ENCODE results near the gene CEND1. TPM values are rescaled to one million over a fixed set of nuclear protein-coding genes. Genes with fewer than 3 reads are reported as not detected.
A peak's percentile ranks its signal among the peaks of the same experiment; 100 is the strongest.

CEND1 gene
- polyA plus RNA-seq, 1 experiment: 0.55 TPM

- ChIA-PET CTCF (interaction anchor here (0.6 to 1.0 kb wide), 2 partner anchors 12 to 21 kb away, joined by 3 to 5 read pairs; no protein-coding TSS in a partner anchor), POLR2A (interaction anchor here (1.7 kb wide), 1 partner anchor 20 kb away, joined by 6 read pairs; no protein-coding TSS in a partner anchor)
- Histone ChIP-seq H3K27ac (ENCODE audit: low read depth, low read length) (peak overlapping the region; percentile 21), H3K4me3 (ENCODE audit: low read depth, low read length) (no peak overlapping the region), H3K27me3 (ENCODE audit: control insufficient read depth, insufficient read depth, low read length) (no peaks in the 10 kb centered on the region), H3K9me3 (ENCODE audit: control insufficient read depth, insufficient read depth, low read length) (no peaks in the 10 kb centered on the region; the same call in 1 of the 2 replicates)
- no peak for DNase-seq (ENCODE audit: low read depth, low spot score)
- no peak for TF ChIP-seq CTCF (IDR thresholded peaks at IDR 0.05; ENCODE audit: low read depth, low read length)
Observed at GRCh38 chr11:763549-764321, 26.2 kb downstream of the CEND1 start.

GRCh38 chr11:763073-763463 lies 26.8 kb downstream of the CEND1 start:
- Histone ChIP-seq H3K27me3 (ENCODE audit: control insufficient read depth, insufficient read depth, low read length) (no peaks in the 10 kb centered on the region), H3K9me3 (ENCODE audit: control insufficient read depth, insufficient read depth, low read length) (no peaks in the 10 kb centered on the region; the same call in 1 of the 2 replicates), H3K27ac (ENCODE audit: low read depth, low read length) (peak overlapping the region; percentile 70), H3K4me3 (ENCODE audit: low read depth, low read length) (no peak overlapping the region)
- TF ChIP-seq CTCF (IDR thresholded peaks at IDR 0.05; ENCODE audit: low read depth, low read length): no peak
- ChIA-PET POLR2A (interaction anchor here (0.6 to 1.7 kb wide), 2 partner anchors 13 to 21 kb away, joined by 4 to 6 read pairs; no protein-coding TSS in a partner anchor), CTCF (no interaction called here)
- no peak for DNase-seq (ENCODE audit: low read depth, low spot score)

- ChIA-PET CTCF (no interaction called here), POLR2A (interaction anchor here (0.6 kb wide), 1 partner anchor 13 kb away, joined by 4 read pairs; no protein-coding TSS in a partner anchor)
- H3K27me3 ChIP-seq (ENCODE audit: control insufficient read depth, insufficient read depth, low read length): no peaks in the 10 kb centered on the region
- H3K9me3 ChIP-seq (ENCODE audit: control insufficient read depth, insufficient read depth, low read length): no peaks in the 10 kb centered on the region; the same call in 1 of the 2 replicates
- no peak overlapping the region for H3K4me3 ChIP-seq (ENCODE audit: low read depth, low read length)
- peak overlapping the region; percentile 70 for H3K27ac ChIP-seq (ENCODE audit: low read depth, low read length)
- DNase-seq (ENCODE audit: low read depth, low spot score): no peak
- TF ChIP-seq CTCF (IDR thresholded peaks at IDR 0.05; ENCODE audit: low read depth, low read length): no peak
Observed at GRCh38 chr11:762421-763072, 27.3 kb downstream of the CEND1 start.

DNA sequence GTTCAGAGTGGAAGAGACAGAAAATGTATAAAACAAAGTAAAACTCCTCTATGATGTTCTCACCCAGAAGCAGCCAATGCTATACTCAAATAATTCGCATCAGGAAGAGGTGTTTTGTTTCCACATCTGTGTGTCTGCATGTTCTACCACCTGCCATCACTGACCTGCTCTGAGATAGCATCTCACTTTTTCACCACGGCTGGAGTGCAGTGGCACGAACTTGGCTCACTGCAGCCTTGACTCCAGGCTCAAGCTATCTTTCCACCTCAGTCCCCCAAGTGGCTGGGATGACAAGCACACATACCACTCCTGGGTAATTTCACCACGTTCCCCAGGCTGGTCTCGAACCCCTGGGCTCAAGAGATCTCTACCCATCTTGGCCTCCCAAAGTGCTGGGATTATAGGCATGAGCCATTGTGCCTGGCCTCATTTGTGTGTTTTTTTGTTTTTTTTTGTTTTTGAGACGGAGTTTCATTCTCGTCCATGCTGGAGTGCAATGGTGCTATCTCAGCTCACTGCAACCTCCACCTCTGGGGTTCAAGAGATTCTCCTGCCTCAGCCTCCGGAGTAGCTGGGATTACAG lies 28.3 kb downstream of the CEND1 start:
- no peaks in the 10 kb centered on the region; the same call in 1 of the 2 replicates for H3K9me3 ChIP-seq (ENCODE audit: control insufficient read depth, insufficient read depth, low read length)
- H3K4me3 ChIP-seq (ENCODE audit: low read depth, low read length): no peak overlapping the region
- H3K27ac ChIP-seq (ENCODE audit: low read depth, low read length): no peak overlapping the region
- POLR2A ChIA-PET: interaction anchor here (0.6 kb wide), 1 partner anchor 17 kb away, joined by 17 read pairs; no protein-coding TSS in a partner anchor
- CTCF ChIA-PET: no interaction called here
- H3K27me3 ChIP-seq (ENCODE audit: control insufficient read depth, insufficient read depth, low read length): no peaks in the 10 kb centered on the region
- TF ChIP-seq CTCF (IDR thresholded peaks at IDR 0.05; ENCODE audit: low read depth, low read length): no peak
- DNase-seq (ENCODE audit: low read depth, low spot score): no peak

Measured in AG04450 (cell line).